GM21423 (cell line): ENCODE data around the gene FLII.
A peak's percentile ranks its signal among the peaks of the same experiment; 100 is the strongest.

Experiments
- ATAC-seq: cut with Tn5 transposase; IDR thresholded peaks from one replicate; pipeline ENCODE4 v1.9.1; 2021; ENCODE audit warnings: mild to moderate bottlenecking, moderate library complexity; ENCODE audit not compliant: unreplicated experiment

FLII gene

GRCh38 chr17:18245038-18245776, 13.3 kb downstream of the FLII start:
- no peak for ATAC-seq

- no peak for ATAC-seq
Measured at GRCh38 chr17:18241229-18241871, 17.2 kb downstream of the FLII start.

GRCh38 chr17:18240449-18240848, 18.1 kb downstream of the FLII start:
- ATAC-seq: no peak

- ATAC-seq: no peak
Measured at GRCh38 chr17:18238299-18238698, 20.2 kb downstream of the FLII start.

- no peak for ATAC-seq
Measured at GRCh38 chr17:18237461-18237860, 21.1 kb downstream of the FLII start.

- ATAC-seq: no peak
Measured at GRCh38 chr17:18236494-18236893, 22.0 kb downstream of the FLII start.

GRCh38 chr17:18235743-18236256, 22.7 kb downstream of the FLII start:
- ATAC-seq: no peak

- ATAC-seq: no peak
Measured at GRCh38 chr17:18234853-18235380, 23.6 kb downstream of the FLII start.

- no peak for ATAC-seq
Measured at GRCh38 chr17:18233803-18234518, 24.6 kb downstream of the FLII start.

- ATAC-seq: no peak
Measured at GRCh38 chr17:18231164-18231563, 27.4 kb downstream of the FLII start.

- ATAC-seq: no peak
Measured at GRCh38 chr17:18230288-18231141, 28.0 kb downstream of the FLII start.

- ATAC-seq: no peak
Measured at GRCh38 chr17:18229771-18230170, 28.8 kb downstream of the FLII start.

GRCh38 chr17:18229254-18229653, 29.3 kb downstream of the FLII start:
- ATAC-seq: no peak

- ATAC-seq: no peak
Measured at GRCh38 chr17:18228176-18228682, 30.3 kb downstream of the FLII start.

- no peak for ATAC-seq
Measured at GRCh38 chr17:18227635-18228034, 30.9 kb downstream of the FLII start.

- no peak for ATAC-seq
Measured at GRCh38 chr17:18226284-18226945, 32.1 kb downstream of the FLII start.

- no peak for ATAC-seq
Measured at GRCh38 chr17:18225642-18226283, 32.8 kb downstream of the FLII start.

- peak; percentile 86 for ATAC-seq
Measured at GRCh38 chr17:18225121-18225641, 33.4 kb downstream of the FLII start, which contains the start of gene LLGL1. TSS of gene LLGL1 (plus strand) at chr17:18225635. CDS start at chr17:18225683, 48 bp downstream.
